ENCODE measurements around the gene BRAF. TPM values are rescaled to one million over a fixed set of nuclear protein-coding genes. Genes with fewer than 3 reads are reported as not detected.

The BRAF gene
- total and polyA plus RNA-seq, 11 donors: 6.7 to 33.5 (median 23.4) TPM

DNA sequence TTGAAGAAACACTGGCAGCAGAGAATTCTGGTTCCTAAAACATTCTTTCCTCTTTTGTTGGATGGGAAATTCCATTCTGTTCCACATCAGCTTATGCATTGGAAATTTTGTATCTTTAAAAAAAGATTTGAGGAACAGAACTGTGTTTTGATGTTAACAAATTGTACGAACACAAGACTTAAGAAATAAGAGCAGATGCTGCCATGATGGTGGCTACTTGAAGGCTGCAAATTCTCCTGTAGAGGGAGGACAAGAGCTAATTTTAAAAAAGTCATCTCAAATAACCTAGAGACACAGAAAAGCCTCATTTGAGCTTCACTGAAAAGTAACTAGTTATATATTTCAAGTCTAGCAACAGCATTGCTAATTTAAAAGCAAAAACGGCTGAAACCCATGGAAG is 198.4 kb downstream of the BRAF start:
- Histone ChIP-seq H3K4me3 (no peak overlapping the region), H3K4me1 (no peaks in the 10 kb centered on the region), H3K36me3 (peaks cover 0 to 47% (median 3%) of the 10 kb centered on the region in 9 donors), H3K9me3 (no peaks in the 10 kb centered on the region), H3K27ac (no peak overlapping the region), H3K27me3 (no peaks in the 10 kb centered on the region)
- WGBS, 4 donors: 75 to 84% (median 81%) methylated on average over 2 of the region's 2 CpGs
- TF ChIP-seq POLR2A (IDR thresholded peaks at IDR 0.05): no peak
- TF ChIP-seq, protein P1, sequence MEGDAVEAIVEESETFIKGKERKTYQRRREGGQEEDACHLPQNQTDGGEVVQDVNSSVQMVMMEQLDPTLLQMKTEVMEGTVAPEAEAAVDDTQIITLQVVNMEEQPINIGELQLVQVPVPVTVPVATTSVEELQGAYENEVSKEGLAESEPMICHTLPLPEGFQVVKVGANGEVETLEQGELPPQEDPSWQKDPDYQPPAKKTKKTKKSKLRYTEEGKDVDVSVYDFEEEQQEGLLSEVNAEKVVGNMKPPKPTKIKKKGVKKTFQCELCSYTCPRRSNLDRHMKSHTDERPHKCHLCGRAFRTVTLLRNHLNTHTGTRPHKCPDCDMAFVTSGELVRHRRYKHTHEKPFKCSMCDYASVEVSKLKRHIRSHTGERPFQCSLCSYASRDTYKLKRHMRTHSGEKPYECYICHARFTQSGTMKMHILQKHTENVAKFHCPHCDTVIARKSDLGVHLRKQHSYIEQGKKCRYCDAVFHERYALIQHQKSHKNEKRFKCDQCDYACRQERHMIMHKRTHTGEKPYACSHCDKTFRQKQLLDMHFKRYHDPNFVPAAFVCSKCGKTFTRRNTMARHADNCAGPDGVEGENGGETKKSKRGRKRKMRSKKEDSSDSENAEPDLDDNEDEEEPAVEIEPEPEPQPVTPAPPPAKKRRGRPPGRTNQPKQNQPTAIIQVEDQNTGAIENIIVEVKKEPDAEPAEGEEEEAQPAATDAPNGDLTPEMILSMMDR (IDR thresholded peaks at IDR 0.05): peak in 7 of 12 donors; percentile 8 to 33 (median 20)
- DNase-seq: no peak
- intact Hi-C loops (cut with DNase I): no loop called here
- no peak for ATAC-seq

DNA sequence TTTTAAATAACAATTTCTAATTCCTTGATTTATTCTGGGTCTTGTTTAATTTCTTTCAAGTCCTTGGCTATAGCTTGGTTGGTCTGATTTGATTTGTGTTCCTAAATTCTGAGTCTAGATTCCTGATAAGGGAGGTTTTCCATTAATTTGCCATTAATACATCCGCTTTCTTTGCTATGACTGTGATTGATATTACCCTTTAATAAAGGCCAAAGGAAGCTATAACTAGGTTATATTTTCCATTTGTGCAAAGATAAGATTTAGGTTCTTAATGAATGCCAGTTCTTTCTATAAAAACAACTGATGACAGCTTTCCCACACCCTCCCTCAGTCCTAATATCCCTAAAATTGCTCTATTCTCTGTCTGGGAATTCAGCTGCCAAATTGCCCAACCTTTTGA is 200.0 kb downstream of the BRAF start:
- Histone ChIP-seq H3K4me3 (no peak overlapping the region), H3K36me3 (peaks cover 0 to 42% (median 0%) of the 10 kb centered on the region in 9 donors), H3K27me3 (no peaks in the 10 kb centered on the region), H3K9me3 (no peaks in the 10 kb centered on the region), H3K4me1 (no peaks in the 10 kb centered on the region), H3K27ac (no peak overlapping the region)
- intact Hi-C loops (cut with DNase I): no loop called here
- no peak for TF ChIP-seq POLR2A (IDR thresholded peaks at IDR 0.05)
- TF ChIP-seq, protein P1 (IDR thresholded peaks at IDR 0.05): no peak
- DNase-seq: no peak
- ATAC-seq: no peak
- WGBS, 4 donors: 96 to 100% (median 100%) methylated on average over 1 of the region's 1 CpG

DNA sequence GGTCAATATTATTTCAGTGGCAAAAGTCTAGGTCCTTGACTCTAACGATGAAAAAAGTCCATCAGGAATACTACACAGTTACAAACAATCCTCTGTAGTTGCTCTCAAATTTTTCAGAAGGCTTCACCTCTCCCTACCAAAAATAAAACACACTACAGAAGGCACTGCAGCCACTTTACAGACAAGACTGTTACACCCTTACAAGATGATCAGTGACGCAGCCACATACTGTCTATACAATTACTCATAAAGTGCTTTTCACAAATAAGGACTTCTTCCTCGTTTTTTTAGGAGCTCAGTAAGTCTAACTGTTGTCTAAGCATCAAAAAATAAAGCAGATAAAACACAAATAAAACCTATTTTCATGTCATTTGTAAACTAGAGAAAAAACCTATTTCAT is 201.2 kb downstream of the BRAF start:
- H3K9me3 ChIP-seq: no peaks in the 10 kb centered on the region
- H3K36me3 ChIP-seq: peaks cover 0 to 42% (median 0%) of the 10 kb centered on the region in 9 donors
- DNase-seq (no peak), ATAC-seq (no peak)
- intact Hi-C loops (cut with DNase I): no loop called here
- no peak for TF ChIP-seq POLR2A (IDR thresholded peaks at IDR 0.05)
- TF ChIP-seq, protein P1 (IDR thresholded peaks at IDR 0.05): no peak
- no peak overlapping the region for H3K27ac ChIP-seq
- no peaks in the 10 kb centered on the region for H3K27me3 ChIP-seq
- H3K4me1 ChIP-seq: no peaks in the 10 kb centered on the region
- H3K4me3 ChIP-seq: no peak overlapping the region
- 89 to 94% (median 93%) methylated on average over 3 of the region's 3 CpGs for WGBS, 4 donors

DNA sequence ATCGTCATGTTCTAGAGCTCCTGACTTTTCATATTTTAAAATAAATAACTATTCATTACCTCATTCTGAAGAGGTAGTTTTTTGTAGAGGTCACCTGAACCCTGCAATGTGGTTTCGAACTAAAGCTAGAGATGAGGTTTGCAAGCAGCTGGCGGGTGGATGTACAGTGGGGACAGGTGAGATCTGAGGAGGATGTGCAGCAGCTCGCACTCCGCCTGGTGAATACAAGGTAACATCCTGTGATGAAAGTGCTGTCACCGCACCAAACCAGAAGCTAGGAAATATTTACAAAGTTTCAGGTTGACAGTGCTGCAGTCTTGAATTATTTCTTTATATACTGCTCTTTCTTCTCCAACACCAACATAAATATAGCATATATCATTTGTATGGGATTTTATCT is 201.7 kb downstream of the BRAF start:
- Histone ChIP-seq H3K36me3 (peaks cover 0 to 42% (median 0%) of the 10 kb centered on the region in 9 donors), H3K27me3 (no peaks in the 10 kb centered on the region), H3K4me3 (no peak overlapping the region), H3K4me1 (no peaks in the 10 kb centered on the region), H3K27ac (no peak overlapping the region), H3K9me3 (no peaks in the 10 kb centered on the region)
- 94 to 98% (median 96%) methylated on average over 6 of the region's 6 CpGs for WGBS, 4 donors
- intact Hi-C loops (cut with DNase I): no loop called here
- DNase-seq (no peak), ATAC-seq (no peak)
- no peak for TF ChIP-seq POLR2A (IDR thresholded peaks at IDR 0.05)
- TF ChIP-seq, protein P1 (IDR thresholded peaks at IDR 0.05): no peak

Measured in heart left ventricle (tissue), 16 donors.